IMR-90 (cell line): ENCODE results near the gene USP4. TPM values are rescaled to one million over a fixed set of nuclear protein-coding genes. Genes with fewer than 3 reads are reported as not detected.

Experiments used
- ATAC-seq: fragments of 200-7000 bp; cut with Tn5 transposase; 2 replicates; pipeline ENCODE4 v1.9.1; 2020; ENCODE audit warnings: low read depth, mild to moderate bottlenecking, moderate library complexity
- BruUV-seq: library from RNA; stranded (reverse); fragments of 400-500 nt; replicated peaks from 2 replicates; lab custom pipeline; 2021; lab: Mats Ljungman, UMichigan
- CTCF ChIA-PET: fragments of 300-600 bp; formaldehyde crosslinking; extraction: SDS; loops from one replicate; lab custom pipeline; 2021; ENCODE audit warnings: antibody characterized with exemption; lab: Yijun Ruan, JAX
- POLR2A ChIA-PET: fragments of 300-600 bp; sonication (Branson Sonifier 250); formaldehyde crosslinking; loops from one replicate; lab custom pipeline; 2022; ENCODE audit warnings: antibody characterized with exemption; ENCODE audit not compliant: unreplicated experiment; lab: Charles Lee
- DNase-seq: peaks from one replicate; pipeline ENCODE4 v3.0.0; 2013
- H2AFZ ChIP-seq: replicated peaks from 2 replicates; pipeline ENCODE3; 2013; ENCODE audit warnings: low read length, mild to moderate bottlenecking; ENCODE audit not compliant: poor library complexity
- H2AK5ac ChIP-seq: 2 replicates; pipeline ENCODE4 v1.6.1; 2013; ENCODE audit warnings: low read depth, low read length, inconsistent platforms
- H2AK9ac ChIP-seq: replicated peaks from 2 replicates; pipeline ENCODE3; 2013; ENCODE audit warnings: mild to moderate bottlenecking, low read depth, low read length, moderate library complexity; ENCODE audit not compliant: poor library complexity
- H2BK120ac ChIP-seq: 2 replicates; pipeline ENCODE4 v1.6.1; 2013; ENCODE audit warnings: low read depth, low read length, inconsistent platforms
- H2BK15ac ChIP-seq: 3 replicates; pipeline ENCODE4 v1.6.1; 2013; ENCODE audit warnings: low read depth, low read length, inconsistent platforms
- H2BK20ac ChIP-seq: 2 replicates; pipeline ENCODE4 v1.6.1; 2013; ENCODE audit warnings: low read depth, mild to moderate bottlenecking, inconsistent platforms, low read length, moderate library complexity
- H2BK5ac ChIP-seq: 2 replicates; pipeline ENCODE4 v1.6.1; 2013; ENCODE audit warnings: mild to moderate bottlenecking, low read depth, low read length, inconsistent platforms; ENCODE audit not compliant: poor library complexity, severe bottlenecking
- H3K14ac ChIP-seq: replicated peaks from 2 replicates; pipeline ENCODE4 v1.6.1; 2013; ENCODE audit warnings: low read depth, low read length, inconsistent platforms
- H3K18ac ChIP-seq: 2 replicates; pipeline ENCODE4 v1.6.1; 2013; ENCODE audit warnings: low read depth, low read length, control low read depth
- H3K23ac ChIP-seq: 2 replicates; pipeline ENCODE4 v1.6.1; 2013; ENCODE audit warnings: low read depth, low read length, inconsistent platforms
- H3K27ac ChIP-seq: 2 replicates; pipeline ENCODE4 v1.5.1; 2013; ENCODE audit warnings: mild to moderate bottlenecking, control low read depth, low read length; ENCODE audit not compliant: insufficient read depth
- H3K27me3 ChIP-seq: 2 replicates; pipeline ENCODE4 v1.6.1; 2013; ENCODE audit warnings: low read length; ENCODE audit not compliant: control insufficient read depth, insufficient read depth
- H3K36me3 ChIP-seq: 2 replicates; pipeline ENCODE4 v1.6.1; 2013; ENCODE audit warnings: low read length, mixed read lengths; ENCODE audit not compliant: control insufficient read depth, insufficient read depth
- H3K4ac ChIP-seq: 2 replicates; pipeline ENCODE4 v1.6.1; 2013; ENCODE audit warnings: low read depth, low read length, inconsistent platforms
- H3K4me1 ChIP-seq: 2 replicates; pipeline ENCODE4 v1.6.1; 2013; ENCODE audit warnings: low read length, mixed read lengths; ENCODE audit not compliant: control insufficient read depth, insufficient read depth
- H3K4me2 ChIP-seq: 2 replicates; pipeline ENCODE4 v1.6.1; 2013; ENCODE audit warnings: low read depth, mild to moderate bottlenecking, control low read depth, low read length, moderate library complexity
- H3K4me3 ChIP-seq: 2 replicates; pipeline ENCODE4 v1.5.1; 2013; ENCODE audit warnings: low read depth, mild to moderate bottlenecking, control low read depth, low read length, moderate library complexity; ENCODE audit not compliant: insufficient read depth
- H3K56ac ChIP-seq: 2 replicates; pipeline ENCODE4 v1.6.1; 2013; ENCODE audit warnings: low read length, inconsistent platforms; ENCODE audit not compliant: insufficient read depth; ENCODE audit errors: extremely low read depth
- H3K79me1 ChIP-seq, 2 experiments: 2 replicates each; pipeline ENCODE4 v1.6.1; 2013; ENCODE audit warnings: low read length in 2 of 2, inconsistent platforms in 1 of 2, low read depth in 1 of 2
- H3K9ac ChIP-seq: 2 replicates; pipeline ENCODE4 v1.6.1; 2013; ENCODE audit warnings: low read depth, low read length, control low read depth
- H3K9me1 ChIP-seq: 2 replicates; pipeline ENCODE4 v1.6.1; 2013; ENCODE audit warnings: low read length, inconsistent platforms; ENCODE audit not compliant: insufficient read depth
- H3K9me3 ChIP-seq: 2 replicates; pipeline ENCODE4 v1.6.1; 2013; ENCODE audit warnings: low read length; ENCODE audit not compliant: control insufficient read depth, insufficient read depth
- H4K20me1 ChIP-seq: 2 replicates; pipeline ENCODE4 v1.6.1; 2013; ENCODE audit warnings: low read length, inconsistent platforms; ENCODE audit not compliant: insufficient read depth
- H4K5ac ChIP-seq: 2 replicates; pipeline ENCODE4 v1.6.1; 2013; ENCODE audit warnings: mild to moderate bottlenecking, low read depth, low read length, control low read depth
- H4K8ac ChIP-seq, 2 experiments: 2 replicates each; pipeline ENCODE4 v1.6.1; 2013; ENCODE audit warnings: low read depth in 2 of 2, low read length in 2 of 2, control low read depth in 1 of 2, inconsistent platforms in 1 of 2
- H4K91ac ChIP-seq: 2 replicates; pipeline ENCODE4 v1.6.1; 2013; ENCODE audit warnings: low read depth, low read length, inconsistent platforms; ENCODE audit not compliant: insufficient read depth
- FOS ChIP-seq: fragments of 150-350 bp; IDR thresholded peaks from 2 replicates; pipeline ENCODE4 v1.6.1; 2016; ENCODE audit warnings: low read depth, low read length
- MAZ ChIP-seq: IDR thresholded peaks from 2 replicates; pipeline ENCODE4 v1.6.1; 2012; ENCODE audit warnings: low read depth, mild to moderate bottlenecking, low read length, improper control_type of control experiment, moderate library complexity, borderline replicate concordance
- MXI1 ChIP-seq: IDR thresholded peaks from 2 replicates; pipeline ENCODE4 v1.6.1; 2012; ENCODE audit warnings: low read depth, mild to moderate bottlenecking, low read length, moderate library complexity, borderline replicate concordance
- NFE2L2 ChIP-seq: fragments of 150-350 bp; IDR thresholded peaks from 2 replicates; pipeline ENCODE4 v1.6.1; 2016; ENCODE audit warnings: low read depth, mild to moderate bottlenecking, low read length
- RAD21 ChIP-seq: IDR thresholded peaks from 2 replicates; pipeline ENCODE4 v1.6.1; 2012; ENCODE audit warnings: low read length, improper control_type of control experiment
- RCOR1 ChIP-seq: IDR thresholded peaks from 2 replicates; pipeline ENCODE4 v1.6.1; 2012; ENCODE audit warnings: mild to moderate bottlenecking, low read length, improper control_type of control experiment; ENCODE audit not compliant: insufficient replicate concordance
- WGBS, 2 experiments: methylation state at CpG; one replicate each; pipeline versions ENCODE4 v1.1.5 to v1.1.7; 2013; ENCODE audit warnings: missing lambda C conversion rate in 2 of 2; ENCODE audit not compliant: insufficient read length in 1 of 2; ENCODE audit errors: extremely low coverage in 2 of 2; 5-methylcytosine and 5-hydroxymethylcytosine counted together
- dilution Hi-C: fragments of 300-500 bp; cut with HindIII; formaldehyde crosslinking; loops from one replicate; pipeline ENCODE4 v1.14.3; 2018; ENCODE audit warnings: low sequenced_read_pairs; ENCODE audit not compliant: unreplicated experiment
- in situ Hi-C: fragments of 300-500 bp; cut with MboI; formaldehyde crosslinking; loops from 3 replicates; pipeline ENCODE4 v1.14.3; 2019; ENCODE audit warnings: low sequenced_read_pairs, inconsistent platforms, mixed read lengths
- intact Hi-C: fragments of 100-400 bp; cut with micrococcal nuclease; formaldehyde crosslinking; loops from 2 replicates; pipeline ENCODE4 v1.10.0; 2022
- polyA plus RNA-seq, 3 experiments: library from polyadenylated mRNA; depleted of rRNA; stranded (reverse); fragments of >200 nt; gene quantifications; 2 replicates each; pipeline ENCODE4 v1.2.3, GENCODE V29; 2012; ENCODE audit warnings: low replicate concordance in 1 of 3
- total RNA-seq: library from RNA; depleted of rRNA; stranded (reverse); fragments of >200 nt; gene quantifications from 2 replicates; pipeline ENCODE4 v1.2.3, GENCODE V29; 2012

Gene USP4
- total and polyA plus RNA-seq, 2 of the 4 experiments (the other 2 are of a cell fraction): 29.9 to 42.3 TPM

GRCh38 chr3:49255718-49256511 lies 83.9 kb downstream of the USP4 start:
- dilution Hi-C loops: no loop called here
- Histone ChIP-seq H2BK15ac (no peak overlapping the region), H3K36me3 (no peaks in the 10 kb centered on the region), H2BK20ac (no peak overlapping the region), H2AFZ (no peak overlapping the region), H3K56ac (no peak overlapping the region), H2AK5ac (no peak overlapping the region), H3K4me3 (no peak overlapping the region), H4K8ac (no peak overlapping the region), H3K4me1 (no peaks in the 10 kb centered on the region; the same call in 1 of the 2 replicates), H4K5ac (no peak overlapping the region), H4K91ac (no peak overlapping the region), H2BK5ac (no peak overlapping the region), H3K9me3 (no peaks in the 10 kb centered on the region), H3K18ac (no peak overlapping the region), H3K23ac (no peak overlapping the region), H3K27ac (no peak overlapping the region), H3K9me1 (no peaks in the 10 kb centered on the region), H3K9ac (no peak overlapping the region), H3K79me1 (no peaks in the 10 kb centered on the region), H2AK9ac (no peak overlapping the region), H2BK120ac (no peak overlapping the region), H3K4ac (no peak overlapping the region), H3K27me3 (no peaks in the 10 kb centered on the region), H4K20me1 (no peaks in the 10 kb centered on the region), H3K4me2 (no peak overlapping the region), H3K14ac (no peak overlapping the region)
- ATAC-seq: no peak
- in situ Hi-C loops: no loop called here
- 70% methylated on average over 4 of the region's 6 CpGs; no CpG with 5 or more reads in 1 of the 2 experiments for WGBS, 2 experiments
- ChIA-PET CTCF (interaction anchor here (0.8 to 1.8 kb wide), 2 partner anchors 11 to 85 kb away, joined by 3 to 4 read pairs; partner anchors contain the start of gene KLHDC8B), POLR2A (no interaction called here)
- TF ChIP-seq NFE2L2 (no peak), RAD21 (no peak), RCOR1 (no peak), MAZ (no peak), FOS (no peak), MXI1 (no peak)
- no TSS peak for BruUV-seq
- intact Hi-C loops: no loop called here
- DNase-seq: no peak
